ENCODE results near the gene WNT8B. TPM values are rescaled to one million over a fixed set of nuclear protein-coding genes. Genes with fewer than 3 reads are reported as not detected.

The WNT8B gene
- total and polyA plus RNA-seq, 2 of the 13 experiments (the other 11 are each of a cell fraction or from before 2014, with no cell fraction given): 0.07 to 0.20 TPM

GRCh38 chr10:100508266-100508665 is 45.5 kb downstream of the WNT8B start:
- H3K79me2 ChIP-seq (ENCODE audit: insufficient read depth, low read length): no peaks in the 10 kb centered on the region
- no peak overlapping the region for H3K27ac ChIP-seq (ENCODE audit: extremely low read length, insufficient read depth, low read length)
- no peaks in the 10 kb centered on the region for H3K36me3 ChIP-seq (replicated peaks in 1 of 2; ENCODE audit: control insufficient read depth in 1 of 2, insufficient read depth in 2 of 2, low read length in 2 of 2)
- ChIA-PET CTCF (ENCODE audit: low intra/inter-chr PET ratio, low total read pairs) (interaction anchor here (0.9 to 2.7 kb wide), 3 partner anchors 74 to 170 kb away, joined by 3 to 26 read pairs (median 7); no protein-coding TSS in a partner anchor), POLR2A (no interaction called here)
- no TSS peak for BruUV-seq (replicated peaks)
- no peak overlapping the region for H3K4me3 ChIP-seq (replicated peaks in 1 of 3; ENCODE audit: insufficient read depth in 1 of 3, low read depth in 2 of 3, low read length in 3 of 3)
- no peak overlapping the region for H3K9ac ChIP-seq (ENCODE audit: insufficient read depth, low read depth, low read length)
- TF ChIP-seq ZNF30 (CRISPR knock-in tag; IDR thresholded peaks at IDR 0.05): no peak
- TF ChIP-seq HOXA9 (CRISPR knock-in tag; IDR thresholded peaks at IDR 0.05; ENCODE audit: borderline replicate concordance): no peak
- no peak for TF ChIP-seq ZNF709 (CRISPR knock-in tag; IDR thresholded peaks at IDR 0.05)
- no peak for TF ChIP-seq ZNF234 (CRISPR knock-in tag; conservative IDR thresholded peaks at IDR 0.05)
- no peak for TF ChIP-seq KDM5B (CRISPR knock-in tag; IDR thresholded peaks at IDR 0.05; ENCODE audit: borderline replicate concordance)
- no peak for TF ChIP-seq ZFAT (CRISPR knock-in tag; conservative IDR thresholded peaks at IDR 0.05)
- TF ChIP-seq ZNF614 (CRISPR knock-in tag; IDR thresholded peaks at IDR 0.05; ENCODE audit: borderline replicate concordance): no peak
- TF ChIP-seq CHD4 (IDR thresholded peaks at IDR 0.05; ENCODE audit: borderline replicate concordance, low read length): no peak
- no peak for TF ChIP-seq TBX3 (IDR thresholded peaks at IDR 0.05; ENCODE audit: borderline replicate concordance)
- TF ChIP-seq ZC3H4 (CRISPR knock-in tag; IDR thresholded peaks at IDR 0.05; ENCODE audit: borderline replicate concordance): no peak
- TF ChIP-seq, protein P1, sequence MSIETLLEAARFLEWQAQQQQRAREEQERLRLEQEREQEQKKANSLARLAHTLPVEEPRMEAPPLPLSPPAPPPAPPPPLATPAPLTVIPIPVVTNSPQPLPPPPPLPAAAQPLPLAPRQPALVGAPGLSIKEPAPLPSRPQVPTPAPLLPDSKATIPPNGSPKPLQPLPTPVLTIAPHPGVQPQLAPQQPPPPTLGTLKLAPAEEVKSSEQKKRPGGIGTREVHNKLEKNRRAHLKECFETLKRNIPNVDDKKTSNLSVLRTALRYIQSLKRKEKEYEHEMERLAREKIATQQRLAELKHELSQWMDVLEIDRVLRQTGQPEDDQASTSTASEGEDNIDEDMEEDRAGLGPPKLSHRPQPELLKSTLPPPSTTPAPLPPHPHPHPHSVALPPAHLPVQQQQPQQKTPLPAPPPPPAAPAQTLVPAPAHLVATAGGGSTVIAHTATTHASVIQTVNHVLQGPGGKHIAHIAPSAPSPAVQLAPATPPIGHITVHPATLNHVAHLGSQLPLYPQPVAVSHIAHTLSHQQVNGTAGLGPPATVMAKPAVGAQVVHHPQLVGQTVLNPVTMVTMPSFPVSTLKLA (IDR thresholded peaks at IDR 0.05): no peak
- TF ChIP-seq LRRFIP1 (CRISPR knock-in tag; conservative IDR thresholded peaks at IDR 0.05): no peak
- no peak for FAIRE-seq
- no peak overlapping the region for H3K4me2 ChIP-seq (ENCODE audit: low read depth, low read length)
- peaks cover 8% of the 10 kb centered on the region; the same call in 1 of the 2 replicates for H3K4me1 ChIP-seq (ENCODE audit: insufficient read depth, low read length)
- intact Hi-C loops (cut with micrococcal nuclease; ENCODE audit: unreplicated experiment) (loop anchor here (1.0 to 2.0 kb wide), 2 partner anchors 75 to 169 kb away; no protein-coding TSS in a partner anchor), in situ Hi-C loops (cut with HindIII; ENCODE audit: extremely low pct_ligation_motif_present, low pct_unique_long_range_greater_than_20kb) (loop anchor here (5.0 kb wide), 2 partner anchors 71 to 166 kb away; no protein-coding TSS in a partner anchor)
- H3K27me3 ChIP-seq (ENCODE audit: control insufficient read depth in 1 of 2, insufficient read depth in 2 of 2, low read length in 2 of 2): no peaks in the 10 kb centered on the region
- WGBS (ENCODE audit: low lambda C conversion rate): 24% methylated on average over 1 of the region's 1 CpG
- no peaks in the 10 kb centered on the region for H3K9me3 ChIP-seq (ENCODE audit: low read length)
- H2AFZ ChIP-seq (ENCODE audit: low read length): no peak overlapping the region
- no peak; the same call in 2 of the 3 replicates for ATAC-seq
- DNase-seq (ENCODE audit: low spot score): no peak
- H4K20me1 ChIP-seq (ENCODE audit: insufficient read depth, low read length): no peaks in the 10 kb centered on the region

Data from HepG2 (cell line).